ENCODE measurements around the gene PXYLP1. TPM values are rescaled to one million over a fixed set of nuclear protein-coding genes. Genes with fewer than 3 reads are reported as not detected.

PXYLP1 gene
- total and polyA plus RNA-seq, 2 donors (not counting 1 experiment from before 2014, with no cell fraction given): 1.4 to 4.5 TPM

DNA sequence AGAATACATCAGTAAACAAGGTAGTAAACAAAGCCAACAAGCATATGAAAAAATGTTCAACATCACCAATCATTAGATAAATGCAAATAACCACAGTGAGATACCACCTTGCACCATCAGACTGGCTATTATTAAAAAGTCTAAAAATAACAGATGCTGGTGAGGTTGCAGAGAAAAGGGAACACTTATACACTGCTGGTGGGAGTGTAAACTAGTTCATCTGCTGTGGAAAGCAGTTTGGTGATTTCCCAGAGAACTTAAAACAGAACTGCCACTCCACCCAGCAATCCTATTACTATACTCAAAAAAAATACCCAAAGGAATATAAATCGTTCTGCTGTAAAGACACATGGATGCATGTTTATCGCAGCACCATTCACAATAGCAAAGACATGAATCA is 106.4 kb downstream of the PXYLP1 start:
- Histone ChIP-seq H3K79me2 (ENCODE audit: control insufficient read depth, insufficient read depth, low read length) (no peaks in the 10 kb centered on the region), H3K27ac (ENCODE audit: low read length in 2 of 2) (no peak overlapping the region), H3K4me2 (replicated peaks; ENCODE audit: low read depth, low read length, poor library complexity, severe bottlenecking) (no peak overlapping the region), H3K9ac (ENCODE audit: low read length) (no peak overlapping the region), H3K4me3 (ENCODE audit: control extremely low read depth in 1 of 5, extremely low read depth in 1 of 5, insufficient read depth in 1 of 5, low read depth in 2 of 5, low read length in 4 of 5) (no peak overlapping the region), H3K36me3 (replicated peaks in 1 of 2; ENCODE audit: control extremely low read depth in 1 of 2, control insufficient read depth in 1 of 2, extremely low read depth in 1 of 2, insufficient read depth in 2 of 2, low read length in 1 of 2) (no peaks in the 10 kb centered on the region), H3K4me1 (ENCODE audit: control insufficient read depth in 2 of 2, insufficient read depth in 2 of 2, low read length in 2 of 2) (peaks cover 12 to 13% of the 10 kb centered on the region in 2 donors), H4K20me1 (ENCODE audit: control insufficient read depth, insufficient read depth, low read length, poor library complexity, severe bottlenecking) (no peaks in the 10 kb centered on the region), H3K27me3 (replicated peaks in 1 of 4; ENCODE audit: control extremely low read depth in 1 of 4, control insufficient read depth in 3 of 4, insufficient read depth in 4 of 4, low read length in 3 of 4) (no peaks in the 10 kb centered on the region), H3K9me3 (ENCODE audit: control extremely low read depth in 1 of 3, control insufficient read depth in 2 of 3, insufficient read depth in 1 of 3, low read length in 2 of 3) (peaks cover 0 to 1% (median 0%) of the 10 kb centered on the region in 3 donors), H2AFZ (ENCODE audit: insufficient read depth, low read depth, low read length, poor library complexity, severe bottlenecking) (no peak overlapping the region)
- DNase-seq (no peak), ATAC-seq (ENCODE audit: low read depth) (no peak)
- Mint-ChIP-seq H3K9me3 (ENCODE audit: insufficient read depth) (peaks cover 3% of the 10 kb centered on the region), H3K4me3 (no peak overlapping the region), H3K4me1 (peaks cover 13% of the 10 kb centered on the region), H3K27ac (no peak overlapping the region), H3K27me3 (peaks cover 4% of the 10 kb centered on the region)
- TF ChIP-seq, protein P1, sequence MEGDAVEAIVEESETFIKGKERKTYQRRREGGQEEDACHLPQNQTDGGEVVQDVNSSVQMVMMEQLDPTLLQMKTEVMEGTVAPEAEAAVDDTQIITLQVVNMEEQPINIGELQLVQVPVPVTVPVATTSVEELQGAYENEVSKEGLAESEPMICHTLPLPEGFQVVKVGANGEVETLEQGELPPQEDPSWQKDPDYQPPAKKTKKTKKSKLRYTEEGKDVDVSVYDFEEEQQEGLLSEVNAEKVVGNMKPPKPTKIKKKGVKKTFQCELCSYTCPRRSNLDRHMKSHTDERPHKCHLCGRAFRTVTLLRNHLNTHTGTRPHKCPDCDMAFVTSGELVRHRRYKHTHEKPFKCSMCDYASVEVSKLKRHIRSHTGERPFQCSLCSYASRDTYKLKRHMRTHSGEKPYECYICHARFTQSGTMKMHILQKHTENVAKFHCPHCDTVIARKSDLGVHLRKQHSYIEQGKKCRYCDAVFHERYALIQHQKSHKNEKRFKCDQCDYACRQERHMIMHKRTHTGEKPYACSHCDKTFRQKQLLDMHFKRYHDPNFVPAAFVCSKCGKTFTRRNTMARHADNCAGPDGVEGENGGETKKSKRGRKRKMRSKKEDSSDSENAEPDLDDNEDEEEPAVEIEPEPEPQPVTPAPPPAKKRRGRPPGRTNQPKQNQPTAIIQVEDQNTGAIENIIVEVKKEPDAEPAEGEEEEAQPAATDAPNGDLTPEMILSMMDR (IDR thresholded peaks at IDR 0.05): no peak
- no peak for TF ChIP-seq EZH2 (IDR thresholded peaks at IDR 0.05; ENCODE audit: borderline replicate concordance, insufficient read depth, low read depth, low read length, poor library complexity, severe bottlenecking)
- WGBS (ENCODE audit: insufficient coverage): 76% methylated on average over 2 of the region's 2 CpGs
- CTCF ChIA-PET: interaction anchor here (2.6 kb wide), 2 partner anchors 23 to 26 kb away, joined by 7 to 11 read pairs; no protein-coding TSS in a partner anchor
- intact Hi-C loops (cut with micrococcal nuclease): loop anchor here (2.0 kb wide), 1 partner anchor 27 kb away; no protein-coding TSS in a partner anchor
- POLR2A ChIA-PET: no interaction called here

DNA sequence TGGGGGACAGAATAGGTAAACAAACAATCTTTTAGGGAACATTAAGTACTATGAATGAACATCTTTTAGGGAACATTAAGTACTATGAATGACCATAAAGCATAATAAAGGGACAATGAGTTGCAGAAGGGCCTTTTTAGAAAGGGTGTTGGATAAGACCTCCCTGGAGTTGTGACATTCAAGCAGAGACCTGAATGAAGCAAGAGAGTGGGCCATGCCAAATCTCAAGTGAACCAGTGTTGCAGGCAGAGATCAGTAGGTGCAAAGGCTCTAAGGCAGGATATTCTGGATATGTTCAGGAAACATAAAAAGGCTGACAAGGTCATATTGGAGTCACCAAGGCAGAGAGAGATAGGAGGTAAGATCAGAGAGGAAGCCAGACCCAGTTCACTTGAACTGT is 107.3 kb downstream of the PXYLP1 start:
- Histone ChIP-seq H3K4me1 (ENCODE audit: control insufficient read depth in 2 of 2, insufficient read depth in 2 of 2, low read length in 2 of 2) (peaks cover 12 to 13% of the 10 kb centered on the region in 2 donors), H3K79me2 (ENCODE audit: control insufficient read depth, insufficient read depth, low read length) (no peaks in the 10 kb centered on the region), H4K20me1 (ENCODE audit: control insufficient read depth, insufficient read depth, low read length, poor library complexity, severe bottlenecking) (no peaks in the 10 kb centered on the region), H3K27ac (ENCODE audit: low read length in 2 of 2) (no peak overlapping the region), H3K9me3 (ENCODE audit: control extremely low read depth in 1 of 3, control insufficient read depth in 2 of 3, insufficient read depth in 1 of 3, low read length in 2 of 3) (peaks cover 0 to 1% (median 0%) of the 10 kb centered on the region in 3 donors), H3K4me3 (ENCODE audit: control extremely low read depth in 1 of 5, extremely low read depth in 1 of 5, insufficient read depth in 1 of 5, low read depth in 2 of 5, low read length in 4 of 5) (no peak overlapping the region), H3K36me3 (replicated peaks in 1 of 2; ENCODE audit: control extremely low read depth in 1 of 2, control insufficient read depth in 1 of 2, extremely low read depth in 1 of 2, insufficient read depth in 2 of 2, low read length in 1 of 2) (no peaks in the 10 kb centered on the region), H2AFZ (ENCODE audit: insufficient read depth, low read depth, low read length, poor library complexity, severe bottlenecking) (no peak overlapping the region), H3K9ac (ENCODE audit: low read length) (no peak overlapping the region), H3K27me3 (replicated peaks in 1 of 4; ENCODE audit: control extremely low read depth in 1 of 4, control insufficient read depth in 3 of 4, insufficient read depth in 4 of 4, low read length in 3 of 4) (no peaks in the 10 kb centered on the region), H3K4me2 (replicated peaks; ENCODE audit: low read depth, low read length, poor library complexity, severe bottlenecking) (no peak overlapping the region)
- ChIA-PET POLR2A (no interaction called here), CTCF (no interaction called here)
- Mint-ChIP-seq H3K27me3 (peaks cover 4% of the 10 kb centered on the region), H3K9me3 (ENCODE audit: insufficient read depth) (peaks cover 3% of the 10 kb centered on the region), H3K4me3 (no peak overlapping the region), H3K4me1 (peaks cover 13% of the 10 kb centered on the region), H3K27ac (no peak overlapping the region)
- intact Hi-C loops (cut with micrococcal nuclease): no loop called here
- ATAC-seq (ENCODE audit: low read depth) (no peak), DNase-seq (no peak)
- TF ChIP-seq, protein P1 (IDR thresholded peaks at IDR 0.05): no peak
- TF ChIP-seq EZH2 (IDR thresholded peaks at IDR 0.05; ENCODE audit: borderline replicate concordance, insufficient read depth, low read depth, low read length, poor library complexity, severe bottlenecking): no peak

All from B cell (primary cell).